K562 (cell line): ENCODE measurements around the gene RBM19. TPM values are rescaled to one million over a fixed set of nuclear protein-coding genes. Genes with fewer than 3 reads are reported as not detected.

Source experiments
- ATAC-seq: fragments of 200-7000 bp; cut with Tn5 transposase; 3 replicates; pipeline ENCODE4 v1.9.1; 2020; ENCODE audit warnings: moderate library complexity
- BruUV-seq: library from RNA; stranded (reverse); fragments of 400-500 nt; replicated peaks from 2 replicates; lab custom pipeline; 2021; lab: Mats Ljungman, UMichigan
- CTCF ChIA-PET: fragments of 300-600 bp; formaldehyde crosslinking; extraction: SDS; loops from one replicate; lab custom pipeline; 2021; ENCODE audit warnings: low intra/inter-chr PET ratio; lab: Yijun Ruan, JAX
- POLR2A ChIA-PET: fragments of 300-600, 350-650 bp; sonication (Branson Sonifier 250); formaldehyde crosslinking; extraction: SDS; loops from one replicate; lab custom pipeline; 2021; ENCODE audit warnings: antibody characterized with exemption, inconsistent platforms; lab: Yijun Ruan, JAX
- DNase-seq, 4 experiments: peaks; one replicate each; pipeline versions ENCODE4 v3.0.0 to v3.0.0-alpha.2; 2011 to 2018; ENCODE audit warnings: low spot score in 3 of 4, mixed read lengths in 3 of 4; ENCODE audit errors: extremely low read depth in 1 of 4
- FAIRE-seq: peaks from 2 replicates; lab custom pipeline; 2011; peaks lifted over from hg19 to GRCh38; lab: Jason Lieb, UNC
- H2AFZ ChIP-seq: 2 replicates; pipeline ENCODE4 v1.6.0; 2011; ENCODE audit warnings: low read depth, low read length, control low read depth, inconsistent platforms
- H3K27ac ChIP-seq: fragments of 200-600 bp; 3 replicates; pipeline ENCODE4 v1.8.0; 2011; ENCODE audit warnings: low read depth, mild to moderate bottlenecking, control low read depth, inconsistent platforms, low read length, moderate library complexity, mixed read lengths; ENCODE audit errors: extremely low read depth
- H3K27me3 ChIP-seq, 2 experiments: fragments of 300-600 bp in 1 of 2; 2 replicates in 1 of 2; 3 replicates in 1 of 2; pipeline versions ENCODE4 v1.6.0 to v1.8.0; 2011; ENCODE audit warnings: inconsistent platforms in 2 of 2, low read length in 2 of 2, mild to moderate bottlenecking in 1 of 2, mixed read lengths in 1 of 2, moderate library complexity in 1 of 2; ENCODE audit not compliant: control insufficient read depth in 2 of 2, insufficient read depth in 2 of 2
- H3K36me3 ChIP-seq: fragments of 300-600 bp; 3 replicates; pipeline ENCODE4 v1.8.0; 2011; ENCODE audit warnings: mild to moderate bottlenecking, low read length, inconsistent platforms; ENCODE audit not compliant: control insufficient read depth, insufficient read depth
- H3K4me1 ChIP-seq, 2 experiments: fragments of 200-600 bp in 1 of 2; replicated peaks in 1 of 2; 2 replicates in 1 of 2; 3 replicates in 1 of 2; pipeline versions ENCODE4 v1.5.1 to v1.8.0; 2011; ENCODE audit warnings: inconsistent platforms in 2 of 2, low read length in 2 of 2, mild to moderate bottlenecking in 1 of 2, mixed read lengths in 1 of 2, moderate library complexity in 1 of 2; ENCODE audit not compliant: control insufficient read depth in 2 of 2, insufficient read depth in 2 of 2
- H3K4me2 ChIP-seq: 2 replicates; pipeline ENCODE4 v1.6.1; 2011; ENCODE audit warnings: low read length, control low read depth, inconsistent platforms, mixed read lengths; ENCODE audit not compliant: insufficient read depth
- H3K4me3 ChIP-seq: fragments of 200-600 bp; sonication (generic), shearing (Covaris generic); 2 replicates; pipeline ENCODE4 v1.5.1; 2016; ENCODE audit warnings: control low read depth, inconsistent platforms
- H3K79me2 ChIP-seq: fragments of 200-600 bp; 3 replicates; pipeline ENCODE4 v1.8.0; 2011; ENCODE audit warnings: low read length, inconsistent platforms; ENCODE audit not compliant: control insufficient read depth, insufficient read depth
- H3K9ac ChIP-seq, 2 experiments: 2 replicates each; pipeline versions ENCODE4 v1.6.0 to v1.6.1; 2011; ENCODE audit warnings: low read depth in 2 of 2, low read length in 2 of 2, control low read depth in 1 of 2, inconsistent platforms in 1 of 2, mild to moderate bottlenecking in 1 of 2, mixed read lengths in 1 of 2; ENCODE audit not compliant: insufficient read depth in 1 of 2
- H3K9me1 ChIP-seq: one replicate; pipeline ENCODE4 v1.6.0; 2011; ENCODE audit warnings: inconsistent platforms, mild to moderate bottlenecking, low read length, moderate library complexity; ENCODE audit not compliant: control insufficient read depth, insufficient read depth
- H3K9me3 ChIP-seq: replicated peaks from 2 replicates; pipeline ENCODE4 v1.5.1; 2011; ENCODE audit warnings: low read depth, low read length, inconsistent platforms; ENCODE audit not compliant: control insufficient read depth, insufficient read depth
- H4K20me1 ChIP-seq: replicated peaks from 2 replicates; pipeline ENCODE4 v1.6.1; 2011; ENCODE audit warnings: low read length, inconsistent platforms, mixed read lengths; ENCODE audit not compliant: control insufficient read depth, insufficient read depth
- CHAMP1 ChIP-seq: fragments of 450-650 bp; IDR thresholded peaks from 2 replicates; pipeline ENCODE4 v1.6.1; 2016; ENCODE audit warnings: mild to moderate bottlenecking
- ELF4 ChIP-seq: fragments of 450-650 bp; formaldehyde crosslinking; IDR thresholded peaks from 2 replicates; pipeline ENCODE4 v1.4.0; 2022; ENCODE audit warnings: missing genetic modification characterization
- HNRNPUL1 ChIP-seq: fragments of 200-400 bp; formaldehyde crosslinking; IDR thresholded peaks from 2 replicates; pipeline ENCODE4 v1.6.1; 2017; ENCODE audit warnings: low read length
- NFATC3 ChIP-seq: fragments of 450-650 bp; IDR thresholded peaks from 2 replicates; pipeline ENCODE4 v1.6.1; 2017; ENCODE audit warnings: mild to moderate bottlenecking
- PHF20 ChIP-seq: fragments of 450-650 bp; IDR thresholded peaks from 2 replicates; pipeline ENCODE4 v1.6.1; 2018; ENCODE audit not compliant: partially characterized antibody
- STAT5A ChIP-seq: IDR thresholded peaks from 2 replicates; pipeline ENCODE4 v1.6.1; 2012; ENCODE audit warnings: low read length, inconsistent platforms, borderline replicate concordance
- ZNF282 ChIP-seq: sonication (generic); formaldehyde crosslinking; IDR thresholded peaks from 2 replicates; pipeline ENCODE4 v1.8.1; 2023; ENCODE audit warnings: missing genetic modification reagents
- ZZZ3 ChIP-seq: fragments of 450-650 bp; IDR thresholded peaks from 2 replicates; pipeline ENCODE4 v1.6.1; 2016; ENCODE audit warnings: antibody characterized with exemption, mild to moderate bottlenecking, moderate library complexity
- WGBS: fragments of 100-300 bp; shearing (Covaris generic); methylation state at CpG from one replicate; pipeline ENCODE4 v1.1.6; 2016; ENCODE audit warnings: low coverage, mixed read lengths; ENCODE audit not compliant: insufficient coverage; ENCODE audit errors: missing lambda C conversion rate; 5-methylcytosine and 5-hydroxymethylcytosine counted together
- in situ Hi-C: fragments of 300-500 bp; cut with MboI; formaldehyde crosslinking; loops from 4 replicates; pipeline ENCODE4 v1.15.0; 2018; ENCODE audit warnings: inconsistent platforms, mixed read lengths
- intact Hi-C: fragments of 100-400 bp; cut with micrococcal nuclease; formaldehyde crosslinking; loops from 2 replicates; pipeline ENCODE4 v1.14.2; 2022
- polyA plus RNA-seq, 8 experiments: library from polyadenylated mRNA; depleted of rRNA in 4 of 8; stranded (reverse) in 5 of 8; unstranded in 3 of 8; fragments of >200 nt; fragmentation: Nextera tagmentation in 2 of 8; fragmentation: Illumina TruSeq in 1 of 8; extraction: Ambion mirVana in 2 of 8; extraction: Trizol in 1 of 8; gene quantifications; 2 replicates each; pipeline versions ENCODE4 v1.2.1 to v1.2.3, GENCODE V29; 2011 to 2014; ENCODE audit warnings: inconsistent platforms in 1 of 8, missing spikeins in 1 of 8
- total RNA-seq, 7 experiments: library from RNA; depleted of rRNA in 6 of 7; stranded (reverse); fragments of >200 nt in 6 of 7; fragmentation: Illumina TruSeq in 2 of 7; extraction: Trizol in 2 of 7; gene quantifications; 2 replicates each; pipeline versions ENCODE4 v1.2.1 to v1.2.3, GENCODE V29; 2011 to 2021; ENCODE audit warnings: low replicate concordance in 1 of 7

Gene RBM19
- total and polyA plus RNA-seq, 9 of the 15 experiments (the other 6 are each of a cell fraction or from before 2014, with no cell fraction given): 16.0 to 58.4 (median 37.9) TPM

GRCh38 chr12:113835433-113835832 lies 130.7 kb downstream of the RBM19 start:
- intact Hi-C loops: no loop called here
- TF ChIP-seq ZZZ3 (no peak), PHF20 (no peak), ELF4 (CRISPR knock-in tag) (no peak), CHAMP1 (no peak), STAT5A (no peak), HNRNPUL1 (no peak), ZNF282 (CRISPR knock-in tag) (no peak), NFATC3 (no peak)
- TF ChIP-seq, all 486 proteins: peak for 0
- H3K4me2 ChIP-seq: no peak overlapping the region
- in situ Hi-C loops: no loop called here
- no peaks in the 10 kb centered on the region for H3K9me3 ChIP-seq
- no peaks in the 10 kb centered on the region for H3K9me1 ChIP-seq
- ATAC-seq (no peak), FAIRE-seq (no peak), DNase-seq (no peak)
- ChIA-PET POLR2A (no interaction called here), CTCF (no interaction called here)
- H2AFZ ChIP-seq: no peak overlapping the region
- no peak overlapping the region for H3K4me3 ChIP-seq
- no peaks in the 10 kb centered on the region; the same call in 2 of the 3 replicates for H3K36me3 ChIP-seq
- no TSS peak for BruUV-seq
- WGBS: 84% methylated on average over 13 of the region's 16 CpGs
- no peak overlapping the region for H3K27ac ChIP-seq
- no peak overlapping the region for H3K9ac ChIP-seq
- no peaks in the 10 kb centered on the region for H3K79me2 ChIP-seq
- H3K27me3 ChIP-seq: no peaks in the 10 kb centered on the region
- H3K4me1 ChIP-seq: peaks cover 0 to 4% of the 10 kb centered on the region in 2 experiments; a peak in 1 of 5 replicates
- no peaks in the 10 kb centered on the region for H4K20me1 ChIP-seq
